AG09309 (cell line): ENCODE data around the gene IGLL1.
"Not testable (repeated sequence)": the region's sequence is repeated elsewhere in the genome, so short reads cannot be mapped to it uniquely, and the experiment has no call there.

ENCODE experiments used
- DNase-seq: peaks from one replicate; pipeline ENCODE4 v3.0.0-alpha.2; 2010; ENCODE audit warnings: low read depth
- H3K4me3 ChIP-seq: 2 replicates; pipeline ENCODE4 v1.5.1; 2011; ENCODE audit warnings: mild to moderate bottlenecking, low read depth, low read length, moderate library complexity; ENCODE audit not compliant: control insufficient read depth
- CTCF ChIP-seq: IDR thresholded peaks from 2 replicates; pipeline ENCODE4 v1.5.1; 2011; ENCODE audit warnings: mild to moderate bottlenecking, low read depth, low read length, inconsistent platforms; ENCODE audit not compliant: insufficient read depth, control insufficient read depth; ENCODE audit errors: missing control alignments

IGLL1 gene

GRCh38 chr22:23566705-23567475, 13.2 kb downstream of the IGLL1 start:
- no peak overlapping the region for H3K4me3 ChIP-seq
- DNase-seq, result no peak
- TF ChIP-seq CTCF, result no peak

- no peak for TF ChIP-seq CTCF
- H3K4me3 ChIP-seq, result no peak overlapping the region; the same call in 1 of the 2 replicates
- DNase-seq, result no peak
These were observed 14.0 kb downstream of the IGLL1 start for GRCh38 chr22:23565915-23566704.

- TF ChIP-seq CTCF, result peak; percentile 18
- no peak for DNase-seq
- no peak overlapping the region for H3K4me3 ChIP-seq
These were observed 14.7 kb downstream of the IGLL1 start for GRCh38 chr22:23565305-23565914.

- no peak overlapping the region for H3K4me3 ChIP-seq
- no peak for DNase-seq
- no peak for TF ChIP-seq CTCF
These were observed 15.8 kb downstream of the IGLL1 start for GRCh38 chr22:23564276-23564675.

GRCh38 chr22:23563111-23563510, 17.0 kb downstream of the IGLL1 start:
- TF ChIP-seq CTCF, result no peak
- no peak for DNase-seq
- H3K4me3 ChIP-seq, result no peak overlapping the region

GRCh38 chr22:23562186-23562585, 17.9 kb downstream of the IGLL1 start:
- TF ChIP-seq CTCF, result no peak
- H3K4me3 ChIP-seq, result no peak overlapping the region
- DNase-seq, result no peak

GRCh38 chr22:23561025-23561510, 19.0 kb downstream of the IGLL1 start:
- H3K4me3 ChIP-seq, DNase-seq: not testable (repeated sequence)

- DNase-seq, H3K4me3 ChIP-seq: not testable (repeated sequence)
These were observed 19.9 kb downstream of the IGLL1 start for GRCh38 chr22:23560215-23560614.
